ENCODE results near the gene NDUFA12.
"Not testable (repeated sequence)": the region's sequence is repeated elsewhere in the genome, so short reads cannot be mapped to it uniquely, and the experiment has no call there.

The NDUFA12 gene

DNA sequence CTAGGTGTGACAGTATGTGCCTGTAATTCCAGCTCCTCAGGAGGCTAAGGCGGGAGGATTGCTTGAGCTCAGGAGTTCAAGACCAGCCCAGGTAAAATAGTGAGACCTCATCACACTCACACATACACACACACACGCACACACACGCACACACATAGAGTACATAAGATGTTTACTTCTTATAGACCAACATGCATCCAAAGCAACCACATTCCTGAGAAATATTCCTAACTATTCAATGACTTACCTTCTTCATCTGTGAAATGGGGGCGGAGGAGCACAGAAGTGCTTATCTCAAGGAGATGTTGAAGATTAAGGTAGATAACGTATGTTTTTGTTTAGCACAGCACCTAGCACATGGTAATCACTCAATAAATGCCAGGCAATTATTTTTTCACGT is 6.4 kb downstream of the NDUFA12 start:
- TF ChIP-seq, protein P1, sequence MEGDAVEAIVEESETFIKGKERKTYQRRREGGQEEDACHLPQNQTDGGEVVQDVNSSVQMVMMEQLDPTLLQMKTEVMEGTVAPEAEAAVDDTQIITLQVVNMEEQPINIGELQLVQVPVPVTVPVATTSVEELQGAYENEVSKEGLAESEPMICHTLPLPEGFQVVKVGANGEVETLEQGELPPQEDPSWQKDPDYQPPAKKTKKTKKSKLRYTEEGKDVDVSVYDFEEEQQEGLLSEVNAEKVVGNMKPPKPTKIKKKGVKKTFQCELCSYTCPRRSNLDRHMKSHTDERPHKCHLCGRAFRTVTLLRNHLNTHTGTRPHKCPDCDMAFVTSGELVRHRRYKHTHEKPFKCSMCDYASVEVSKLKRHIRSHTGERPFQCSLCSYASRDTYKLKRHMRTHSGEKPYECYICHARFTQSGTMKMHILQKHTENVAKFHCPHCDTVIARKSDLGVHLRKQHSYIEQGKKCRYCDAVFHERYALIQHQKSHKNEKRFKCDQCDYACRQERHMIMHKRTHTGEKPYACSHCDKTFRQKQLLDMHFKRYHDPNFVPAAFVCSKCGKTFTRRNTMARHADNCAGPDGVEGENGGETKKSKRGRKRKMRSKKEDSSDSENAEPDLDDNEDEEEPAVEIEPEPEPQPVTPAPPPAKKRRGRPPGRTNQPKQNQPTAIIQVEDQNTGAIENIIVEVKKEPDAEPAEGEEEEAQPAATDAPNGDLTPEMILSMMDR (conservative IDR thresholded peaks at IDR 0.05; ENCODE audit: low read depth, low read length), result no peak
- no peak overlapping the region for H3K4me3 ChIP-seq (ENCODE audit: low read depth, low read length)
- no peak for DNase-seq (ENCODE audit: low read depth)

- no peak overlapping the region for H3K4me3 ChIP-seq (ENCODE audit: low read depth, low read length)
- TF ChIP-seq, protein P1 (conservative IDR thresholded peaks at IDR 0.05; ENCODE audit: low read depth, low read length), result peak; percentile 17
- DNase-seq (ENCODE audit: low read depth), result peak; percentile 80
Measured at GRCh38 chr12:94994312-94994711, 9.2 kb downstream of the NDUFA12 start.

- not testable (repeated sequence) for H3K4me3 ChIP-seq (ENCODE audit: low read depth, low read length); DNase-seq (ENCODE audit: low read depth)
Measured at GRCh38 chr12:94993855-94994254, 9.6 kb downstream of the NDUFA12 start.

DNA sequence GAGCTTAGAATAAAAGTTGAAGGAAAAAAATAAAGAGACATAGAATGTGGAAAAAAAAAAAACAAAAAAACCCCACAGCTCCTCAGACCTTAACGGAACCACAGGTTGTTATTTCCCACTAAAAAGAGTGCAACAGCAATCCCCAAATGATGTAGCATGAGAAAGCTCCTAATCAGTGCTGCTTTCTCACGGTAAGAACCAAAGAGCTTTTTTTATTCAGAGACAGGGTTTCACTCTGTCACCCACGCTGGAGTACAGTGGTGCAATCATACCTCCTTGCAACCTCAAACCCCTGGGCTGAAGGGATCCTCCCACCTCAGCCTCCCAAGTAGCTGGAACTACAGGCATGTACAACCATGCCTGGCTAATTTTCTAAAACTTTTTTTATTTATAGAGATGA is 13.3 kb downstream of the NDUFA12 start:
- DNase-seq (ENCODE audit: low read depth), result no peak
- H3K4me3 ChIP-seq (ENCODE audit: low read depth, low read length), result no peak overlapping the region
- TF ChIP-seq, protein P1 (conservative IDR thresholded peaks at IDR 0.05; ENCODE audit: low read depth, low read length), result no peak

DNA sequence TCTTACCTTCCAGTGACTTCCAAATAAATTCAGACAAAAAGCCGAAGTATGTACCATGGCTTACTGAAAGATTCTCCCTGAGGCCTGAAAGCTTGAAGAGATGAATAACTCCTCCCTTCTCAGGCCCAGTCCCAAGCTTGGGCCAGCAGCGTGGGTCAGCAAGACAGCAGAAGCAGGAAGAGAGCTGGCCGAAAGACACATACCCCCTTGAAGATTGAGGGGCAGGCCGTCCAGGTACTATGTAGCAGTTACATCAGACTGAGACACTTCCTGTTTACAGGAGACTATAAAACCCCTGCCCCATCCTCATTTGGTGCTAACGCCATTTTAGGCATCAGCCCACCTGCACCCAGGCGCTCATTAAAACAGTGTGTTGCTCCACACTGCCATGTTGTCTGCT is 15.0 kb downstream of the NDUFA12 start:
- TF ChIP-seq, protein P1 (conservative IDR thresholded peaks at IDR 0.05; ENCODE audit: low read depth, low read length), result no peak
- DNase-seq (ENCODE audit: low read depth), result no peak
- H3K4me3 ChIP-seq (ENCODE audit: low read depth, low read length), result no peak overlapping the region

DNA sequence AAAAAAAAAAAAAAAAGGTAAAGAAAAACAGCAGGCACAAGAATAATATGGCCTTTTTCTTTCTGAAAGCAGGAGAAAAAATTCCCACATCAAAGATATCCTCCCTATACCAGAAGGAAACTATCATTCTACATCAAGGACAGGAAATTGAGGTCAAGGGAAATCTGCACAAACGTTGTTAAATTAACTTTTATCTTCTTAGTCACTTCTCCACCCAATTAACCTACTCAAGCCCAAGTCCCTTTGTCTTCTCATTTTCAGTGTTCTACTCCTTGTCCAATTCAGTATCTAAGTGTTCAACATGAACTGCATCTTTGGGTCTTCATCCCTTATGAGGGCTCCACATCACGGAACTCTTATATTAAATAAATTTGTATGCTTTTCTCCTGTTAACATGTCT is 15.7 kb downstream of the NDUFA12 start:
- H3K4me3 ChIP-seq (ENCODE audit: low read depth, low read length), result no peak overlapping the region
- DNase-seq (ENCODE audit: low read depth), result no peak
- TF ChIP-seq, protein P1 (conservative IDR thresholded peaks at IDR 0.05; ENCODE audit: low read depth, low read length), result no peak

GRCh38 chr12:94987076-94987669 is 16.3 kb downstream of the NDUFA12 start:
- TF ChIP-seq, protein P1 (conservative IDR thresholded peaks at IDR 0.05; ENCODE audit: low read depth, low read length), result no peak
- no peak for DNase-seq (ENCODE audit: low read depth)
- no peak overlapping the region for H3K4me3 ChIP-seq (ENCODE audit: low read depth, low read length)

DNA sequence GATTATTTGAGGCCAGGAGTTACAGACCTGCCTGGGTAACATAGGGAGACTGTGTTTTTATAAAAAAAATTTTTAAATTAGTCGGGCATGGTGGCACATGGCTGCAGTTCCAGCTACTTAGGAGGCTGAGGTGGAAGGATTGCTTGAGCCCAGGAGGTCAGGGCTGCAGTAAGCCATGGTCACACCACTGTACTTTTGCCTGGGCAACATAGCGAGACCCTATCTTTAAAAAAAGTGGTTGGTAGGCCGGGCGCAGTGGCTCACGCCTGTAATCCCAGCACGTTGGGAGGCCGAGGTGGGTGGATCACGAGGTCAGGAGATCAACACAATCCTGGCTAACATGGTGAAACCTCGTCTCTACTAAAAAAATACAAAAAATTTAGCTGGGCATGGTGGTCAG is 18.4 kb downstream of the NDUFA12 start:
- DNase-seq (ENCODE audit: low read depth); H3K4me3 ChIP-seq (ENCODE audit: low read depth, low read length): not testable (repeated sequence)
